ENCODE results near the gene NPLOC4. TPM values are rescaled to one million over a fixed set of nuclear protein-coding genes. Genes with fewer than 3 reads are reported as not detected.

Gene NPLOC4
- total RNA-seq, 1 experiment from 2014 or later = 83.9 TPM

- Mint-ChIP-seq H3K36me3 (ENCODE audit: insufficient read depth, unreplicated experiment) (peaks cover 53% of the 10 kb centered on the region), H3K4me3 (ENCODE audit: unreplicated experiment) (no peak overlapping the region), H3K9me3 (ENCODE audit: unreplicated experiment) (no peaks in the 10 kb centered on the region), H3K27me3 (ENCODE audit: insufficient read depth, unreplicated experiment) (no peaks in the 10 kb centered on the region), H3K4me1 (ENCODE audit: insufficient read depth, unreplicated experiment) (peaks cover 16% of the 10 kb centered on the region), H3K27ac (ENCODE audit: low read depth, unreplicated experiment) (no peak overlapping the region)
- ChIA-PET CTCF (interaction anchor here (0.9 to 1.0 kb wide), 2 partner anchors 30 to 52 kb away, joined by 3 to 4 read pairs; no protein-coding TSS in a partner anchor), POLR2A (interaction anchor here (0.5 kb wide), 1 partner anchor 19 kb away, joined by 3 read pairs; no protein-coding TSS in a partner anchor)
- intact Hi-C loops (cut with micrococcal nuclease) = no loop called here
- DNase-seq (ENCODE audit: unreplicated experiment) = no peak
- no TSS peak for BruUV-seq (replicated peaks)
- no peak for TF ChIP-seq CTCF (IDR thresholded peaks at IDR 0.05; ENCODE audit: unreplicated experiment)
Observed at GRCh38 chr17:81570964-81571363, 65.9 kb downstream of the NPLOC4 start.

GRCh38 chr17:81569986-81570514 lies 66.9 kb downstream of the NPLOC4 start:
- CTCF ChIA-PET = interaction anchor here (0.9 to 1.0 kb wide), 2 partner anchors 31 to 51 kb away, joined by 3 to 6 read pairs; no protein-coding TSS in a partner anchor
- Mint-ChIP-seq H3K36me3 (ENCODE audit: insufficient read depth, unreplicated experiment) (peaks cover 61% of the 10 kb centered on the region), H3K27ac (ENCODE audit: low read depth, unreplicated experiment) (no peak overlapping the region), H3K27me3 (ENCODE audit: insufficient read depth, unreplicated experiment) (no peaks in the 10 kb centered on the region), H3K4me3 (ENCODE audit: unreplicated experiment) (no peak overlapping the region), H3K4me1 (ENCODE audit: insufficient read depth, unreplicated experiment) (peaks cover 14% of the 10 kb centered on the region), H3K9me3 (ENCODE audit: unreplicated experiment) (no peaks in the 10 kb centered on the region)
- TF ChIP-seq CTCF (IDR thresholded peaks at IDR 0.05; ENCODE audit: unreplicated experiment) = no peak
- DNase-seq (ENCODE audit: unreplicated experiment) = no peak
- POLR2A ChIA-PET = interaction anchor here (0.6 to 1.3 kb wide), 3 partner anchors 8 to 28 kb away, joined by 3 read pairs; no protein-coding TSS in a partner anchor
- intact Hi-C loops (cut with micrococcal nuclease) = no loop called here
- BruUV-seq (replicated peaks) = no TSS peak

- intact Hi-C loops (cut with micrococcal nuclease) = no loop called here
Observed at GRCh38 chr17:81568416-81568815, 68.5 kb downstream of the NPLOC4 start.

More at GRCh38 chr17:81568416-81568815, 68.5 kb downstream of the NPLOC4 start:
- Mint-ChIP-seq H3K4me1 (ENCODE audit: insufficient read depth, unreplicated experiment) (peaks cover 14% of the 10 kb centered on the region), H3K9me3 (ENCODE audit: unreplicated experiment) (no peaks in the 10 kb centered on the region), H3K27ac (ENCODE audit: low read depth, unreplicated experiment) (peak overlapping the region; percentile 71), H3K4me3 (ENCODE audit: unreplicated experiment) (no peak overlapping the region), H3K27me3 (ENCODE audit: insufficient read depth, unreplicated experiment) (no peaks in the 10 kb centered on the region), H3K36me3 (ENCODE audit: insufficient read depth, unreplicated experiment) (peaks cover 72% of the 10 kb centered on the region)
- ChIA-PET POLR2A (interaction anchor here (0.7 to 1.3 kb wide), 3 partner anchors 9 to 386 kb away, joined by 3 read pairs; partner anchors contain the start of gene FAAP100), CTCF (interaction anchor here (1.0 to 2.7 kb wide), 2 partner anchors 9 to 32 kb away, joined by 4 to 21 read pairs; no protein-coding TSS in a partner anchor)
- DNase-seq (ENCODE audit: unreplicated experiment) = no peak
- no peak for TF ChIP-seq CTCF (IDR thresholded peaks at IDR 0.05; ENCODE audit: unreplicated experiment)
- BruUV-seq (replicated peaks) = no TSS peak
